HL-60 (cell line): ENCODE results near the gene GRK5.

Source experiments
- DNase-seq, 2 experiments: peaks; one replicate each; pipeline ENCODE4 v3.0.0-alpha.2; 2010 to 2020; ENCODE audit warnings: low read depth in 1 of 2, low spot score in 1 of 2
- H3K27ac ChIP-seq: fragments of 250-450 bp; sonication (Bioruptor Pico); replicated peaks from 2 replicates; pipeline ENCODE4 v1.5.1; 2020; ENCODE audit warnings: mild to moderate bottlenecking, moderate library complexity
- H3K27me3 ChIP-seq: fragments of 250-450 bp; sonication (Bioruptor Pico); 2 replicates; pipeline ENCODE4 v1.5.1; 2021; ENCODE audit warnings: mild to moderate bottlenecking, moderate library complexity; ENCODE audit not compliant: insufficient read depth, poor library complexity, severe bottlenecking
- H3K4me3 ChIP-seq: replicated peaks from 2 replicates; pipeline ENCODE4 v1.5.1; 2011; ENCODE audit warnings: mild to moderate bottlenecking, control low read depth, low read length; ENCODE audit not compliant: insufficient read depth
- GABPA ChIP-seq: IDR thresholded peaks from 2 replicates; pipeline ENCODE4 v1.6.1; 2012; ENCODE audit warnings: low read depth
- POLR2AphosphoS5 ChIP-seq: IDR thresholded peaks from 2 replicates; pipeline ENCODE4 v1.6.1; 2012; ENCODE audit warnings: low read depth
- REST ChIP-seq: IDR thresholded peaks from 2 replicates; pipeline ENCODE4 v1.6.1; 2012; ENCODE audit warnings: low read depth; ENCODE audit not compliant: insufficient replicate concordance
- SPI1 ChIP-seq: IDR thresholded peaks from 2 replicates; pipeline ENCODE4 v1.6.1; 2012; ENCODE audit warnings: low read depth, mild to moderate bottlenecking, borderline replicate concordance
- TF ChIP-seq, protein P1 (sequence below): IDR thresholded peaks from one replicate; pipeline ENCODE4 v1.5.1; 2011; ENCODE audit warnings: low read length, control low read depth, inconsistent platforms; ENCODE audit not compliant: insufficient read depth

Gene GRK5

DNA sequence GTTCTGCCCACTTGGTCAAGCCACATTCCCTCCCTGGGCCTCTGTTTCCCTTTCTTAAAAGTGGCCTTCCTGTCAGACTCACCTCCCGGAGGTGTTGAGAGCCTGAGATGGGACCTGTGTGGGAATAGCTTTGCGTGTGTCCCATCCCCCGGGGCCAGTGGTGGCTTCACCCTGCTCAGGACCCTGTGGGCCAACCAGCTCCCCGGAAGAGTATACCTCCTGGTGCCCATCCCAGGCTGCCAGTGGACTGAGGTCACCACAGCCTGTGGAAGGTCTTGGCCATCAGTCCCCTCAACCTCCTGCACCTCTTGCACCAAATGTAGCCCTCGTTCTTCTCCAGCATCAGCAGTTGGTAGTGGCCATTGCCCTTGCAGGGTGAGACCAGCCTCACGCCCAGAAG lies 190.0 kb downstream of the GRK5 start:
- H3K4me3 ChIP-seq: no peak overlapping the region
- TF ChIP-seq, protein P1, sequence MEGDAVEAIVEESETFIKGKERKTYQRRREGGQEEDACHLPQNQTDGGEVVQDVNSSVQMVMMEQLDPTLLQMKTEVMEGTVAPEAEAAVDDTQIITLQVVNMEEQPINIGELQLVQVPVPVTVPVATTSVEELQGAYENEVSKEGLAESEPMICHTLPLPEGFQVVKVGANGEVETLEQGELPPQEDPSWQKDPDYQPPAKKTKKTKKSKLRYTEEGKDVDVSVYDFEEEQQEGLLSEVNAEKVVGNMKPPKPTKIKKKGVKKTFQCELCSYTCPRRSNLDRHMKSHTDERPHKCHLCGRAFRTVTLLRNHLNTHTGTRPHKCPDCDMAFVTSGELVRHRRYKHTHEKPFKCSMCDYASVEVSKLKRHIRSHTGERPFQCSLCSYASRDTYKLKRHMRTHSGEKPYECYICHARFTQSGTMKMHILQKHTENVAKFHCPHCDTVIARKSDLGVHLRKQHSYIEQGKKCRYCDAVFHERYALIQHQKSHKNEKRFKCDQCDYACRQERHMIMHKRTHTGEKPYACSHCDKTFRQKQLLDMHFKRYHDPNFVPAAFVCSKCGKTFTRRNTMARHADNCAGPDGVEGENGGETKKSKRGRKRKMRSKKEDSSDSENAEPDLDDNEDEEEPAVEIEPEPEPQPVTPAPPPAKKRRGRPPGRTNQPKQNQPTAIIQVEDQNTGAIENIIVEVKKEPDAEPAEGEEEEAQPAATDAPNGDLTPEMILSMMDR: no peak
- TF ChIP-seq REST: no peak
- TF ChIP-seq POLR2AphosphoS5: no peak
- no peak for TF ChIP-seq SPI1
- TF ChIP-seq GABPA: no peak
- no peaks in the 10 kb centered on the region for H3K27me3 ChIP-seq
- H3K27ac ChIP-seq: no peak overlapping the region
- DNase-seq: no peak

DNA sequence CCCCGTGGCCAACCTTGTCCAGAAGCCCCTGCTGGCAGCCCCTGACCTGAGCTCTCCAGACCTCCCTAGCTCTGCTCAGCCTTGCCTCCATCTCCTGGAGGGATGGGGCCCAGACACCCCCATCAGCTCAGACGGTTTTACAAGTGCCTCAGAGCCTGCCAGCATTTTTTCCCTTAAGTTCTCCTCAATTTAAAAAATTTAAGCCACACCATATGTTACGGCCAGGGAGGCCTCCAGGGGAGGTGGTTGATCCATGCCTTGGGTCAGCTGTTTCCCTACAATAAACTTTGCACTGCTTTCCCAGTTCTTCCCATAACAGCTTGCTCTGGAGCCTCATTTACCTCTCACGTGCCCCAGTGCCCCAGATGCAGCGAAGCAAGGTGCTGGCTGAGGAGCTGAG lies 191.6 kb downstream of the GRK5 start:
- no peak for TF ChIP-seq POLR2AphosphoS5
- no peak for TF ChIP-seq SPI1
- TF ChIP-seq, protein P1: no peak
- no peak for TF ChIP-seq GABPA
- no peak for TF ChIP-seq REST
- no peak overlapping the region for H3K27ac ChIP-seq
- H3K4me3 ChIP-seq: no peak overlapping the region
- DNase-seq: no peak
- no peaks in the 10 kb centered on the region for H3K27me3 ChIP-seq

- TF ChIP-seq POLR2AphosphoS5 (no peak), REST (no peak), SPI1 (no peak), GABPA (no peak)
- Histone ChIP-seq H3K4me3 (no peak overlapping the region), H3K27me3 (no peaks in the 10 kb centered on the region), H3K27ac (no peak overlapping the region)
- no peak for DNase-seq
Measured at GRCh38 chr10:119399466-119399865, 192.1 kb downstream of the GRK5 start.
